T-helper 1 cell treated with Interleukin-12 subunit alpha and Interleukin-12 subunit beta and Interleukin-4 antibody, amounts not matched to agents 30 ng/mL and 1 ng/mL, for 36 hours (primary cell): Measurements from ENCODE around the gene TNFRSF11A. TPM values are rescaled to one million over a fixed set of nuclear protein-coding genes. Genes with fewer than 3 reads are reported as not detected.

ENCODE experiments used
- intact Hi-C: fragments of 100-400 bp; cut with micrococcal nuclease; formaldehyde crosslinking; loops from one replicate; pipeline ENCODE4 v1.15.1; 2024
- total RNA-seq: library from RNA; stranded (reverse); gene quantifications from 2 replicates; pipeline ENCODE4 v1.2.3, GENCODE V29; 2022

TNFRSF11A gene
- total RNA-seq, 1 donor from 2014 or later: 25.8 TPM

DNA sequence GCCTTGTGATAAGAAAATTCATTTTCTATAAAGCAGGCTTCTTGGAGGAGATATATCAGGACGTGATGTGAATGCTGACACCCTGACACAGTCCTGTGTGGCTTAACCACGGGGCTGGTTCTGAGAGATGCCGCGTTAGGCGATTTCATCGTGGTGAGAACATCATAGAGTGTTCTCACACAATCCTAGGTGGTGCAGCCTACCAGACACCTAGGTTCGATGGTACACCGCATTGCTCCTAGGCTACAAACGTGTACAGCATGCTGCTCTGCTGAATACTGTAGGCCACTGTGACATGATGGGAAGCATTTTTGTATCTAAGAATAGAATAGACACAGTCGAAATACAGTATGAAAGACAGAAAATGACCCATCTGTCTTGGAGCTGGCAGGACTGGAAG is 82.5 kb downstream of the TNFRSF11A start:
- intact Hi-C loops: no loop called here

DNA sequence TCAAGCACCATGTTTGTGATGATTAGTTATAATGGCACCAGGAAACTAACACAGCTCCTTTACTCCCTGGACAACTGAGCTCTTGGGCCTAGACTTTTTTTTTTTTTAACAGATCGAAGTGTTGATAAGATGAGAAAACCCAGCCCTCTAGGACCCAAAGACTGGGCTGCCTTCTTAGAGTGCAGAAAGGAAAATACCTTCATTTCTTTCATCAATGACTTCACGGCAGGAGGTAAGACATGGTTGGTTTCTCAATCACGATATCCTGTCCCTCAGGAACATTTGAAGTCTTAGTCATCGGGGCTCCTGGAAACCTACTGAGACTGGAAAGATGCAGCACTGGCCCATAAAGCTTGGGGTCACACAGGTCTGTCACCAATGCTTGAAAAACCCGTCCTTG is 84.7 kb downstream of the TNFRSF11A start:
- intact Hi-C loops: no loop called here

DNA sequence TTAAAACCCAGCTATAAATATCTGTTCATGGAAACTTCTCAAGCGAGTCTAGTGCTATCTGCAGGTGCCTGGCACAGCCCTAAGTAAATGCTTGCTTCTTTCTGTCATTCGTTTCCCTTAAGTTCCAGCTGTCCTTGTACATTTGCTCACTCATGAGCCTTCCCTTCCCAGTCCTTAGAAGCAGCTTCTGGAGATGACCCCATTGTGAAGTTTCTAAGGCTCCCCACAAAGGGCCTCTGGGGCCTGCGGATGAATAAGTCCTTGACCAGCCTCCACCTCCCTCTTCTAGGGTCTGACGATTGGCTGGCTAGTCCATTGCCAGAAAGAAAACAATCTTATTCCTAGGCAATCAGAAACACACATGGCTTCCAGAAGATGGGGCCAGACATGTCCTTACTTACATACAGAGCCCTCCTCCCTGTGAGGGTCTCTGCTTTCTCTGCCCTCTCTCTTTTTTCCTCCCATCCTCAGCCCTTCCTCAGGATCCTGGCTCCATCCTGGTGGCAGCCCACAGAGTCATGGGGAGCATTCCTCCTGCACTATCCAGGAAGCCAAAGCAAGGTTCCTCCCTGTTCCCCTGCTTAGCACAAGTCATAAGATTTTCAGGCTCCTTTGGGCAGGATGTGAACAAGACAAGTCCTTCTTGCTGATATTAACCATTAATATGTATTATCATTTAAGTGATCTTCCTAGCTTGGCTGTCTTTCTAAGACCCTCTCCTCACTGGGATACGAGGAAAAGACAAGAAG is 87.3 kb downstream of the TNFRSF11A start:
- intact Hi-C loops: no loop called here

DNA sequence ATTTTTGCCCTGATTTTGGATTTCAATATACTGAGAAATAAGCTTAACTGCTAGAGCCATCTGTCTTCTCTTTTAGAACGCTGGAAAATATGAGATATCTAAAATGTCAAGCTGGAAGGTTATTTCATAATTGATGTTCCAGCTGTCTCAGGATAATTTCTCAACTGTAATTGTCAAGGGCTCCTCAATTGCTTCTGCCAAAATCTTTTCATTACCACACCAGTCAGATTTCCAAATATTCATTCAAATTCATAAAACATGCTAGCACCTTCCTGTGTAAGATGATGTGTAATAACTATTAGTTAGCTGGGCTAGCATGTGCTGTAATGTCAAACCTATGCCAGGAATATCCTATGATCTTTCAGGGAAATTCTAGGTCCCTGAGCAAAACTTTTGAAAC is 88.1 kb downstream of the TNFRSF11A start:
- intact Hi-C loops: no loop called here

DNA sequence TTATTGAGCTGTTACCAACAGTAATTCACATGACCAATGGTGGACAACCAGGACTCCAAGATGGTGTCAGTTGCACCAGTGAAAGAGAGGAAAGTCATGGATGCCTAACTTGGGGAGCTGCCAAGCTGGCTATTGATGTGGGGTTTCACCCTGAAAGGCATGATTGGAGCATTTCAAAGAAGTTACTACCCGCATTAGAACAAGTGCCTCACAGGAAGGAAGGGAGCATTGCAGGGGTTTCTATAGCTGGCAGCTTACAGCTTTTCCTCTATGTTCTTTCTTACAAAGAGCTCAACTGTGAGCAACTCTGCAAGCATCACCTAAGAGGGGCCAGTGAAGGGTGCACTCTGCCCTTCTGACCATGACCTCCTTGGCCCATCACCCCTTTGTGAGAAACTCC is 93.1 kb downstream of the TNFRSF11A start:
- intact Hi-C loops: no loop called here

DNA sequence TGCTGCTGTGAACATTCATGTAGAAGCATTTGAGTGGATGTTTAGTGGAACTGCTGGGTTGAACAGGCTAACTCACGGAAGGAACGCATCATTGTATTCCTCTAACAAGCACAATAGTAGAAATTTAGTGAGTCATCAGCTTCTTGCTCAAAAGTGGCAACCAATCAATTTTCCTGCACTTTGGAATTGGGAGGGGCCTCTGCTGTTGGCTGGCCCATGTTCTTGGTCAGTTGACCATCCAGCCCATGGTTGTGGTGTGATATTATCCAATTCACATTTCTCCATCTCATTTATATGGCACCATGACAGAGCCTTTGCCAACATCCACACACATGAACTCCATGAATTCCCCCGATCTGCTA is 95.0 kb downstream of the TNFRSF11A start:
- intact Hi-C loops: loop anchor here (1.0 to 2.0 kb wide), 10 partner anchors 20 to 1002 kb away; partner anchors contain the start of genes PHLPP1, PIGN, RELCH and TNFRSF11A

DNA sequence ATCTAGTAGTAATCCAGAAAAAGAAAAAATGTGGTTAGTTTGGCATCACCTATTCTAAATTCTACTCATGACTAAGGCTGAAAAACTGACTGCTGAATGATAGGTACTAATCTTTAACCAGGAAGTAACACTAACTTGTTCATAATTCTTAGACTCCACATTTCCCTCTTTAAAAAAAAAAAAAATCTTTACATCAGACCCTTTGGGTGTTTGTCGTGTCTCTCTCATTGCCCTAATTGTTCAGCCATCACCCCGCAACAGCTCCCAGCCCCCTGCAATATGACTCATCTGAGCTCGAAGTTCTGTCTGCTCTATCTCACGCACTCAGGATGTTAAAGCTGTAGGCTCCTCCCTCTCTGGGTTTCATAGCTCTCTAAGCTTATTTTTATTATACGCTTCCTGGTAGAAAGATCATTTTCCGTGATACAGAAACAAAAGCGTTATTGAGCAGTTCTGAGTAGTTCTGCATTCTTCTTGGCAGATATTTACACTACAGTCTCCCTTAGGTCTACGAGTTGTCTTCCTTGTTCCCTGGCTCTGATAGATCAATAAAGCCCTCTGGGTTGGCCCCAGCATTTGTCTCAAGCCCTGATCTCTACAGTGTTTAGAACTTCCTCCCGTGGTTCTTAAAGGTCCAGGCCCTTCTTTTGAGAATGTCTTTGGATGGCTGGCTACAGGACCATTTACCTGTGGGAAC is 95.6 kb downstream of the TNFRSF11A start:
- intact Hi-C loops: loop anchor here (1.0 to 2.0 kb wide), 11 partner anchors 20 to 1002 kb away; partner anchors contain the start of genes PHLPP1, PIGN, RELCH and TNFRSF11A

DNA sequence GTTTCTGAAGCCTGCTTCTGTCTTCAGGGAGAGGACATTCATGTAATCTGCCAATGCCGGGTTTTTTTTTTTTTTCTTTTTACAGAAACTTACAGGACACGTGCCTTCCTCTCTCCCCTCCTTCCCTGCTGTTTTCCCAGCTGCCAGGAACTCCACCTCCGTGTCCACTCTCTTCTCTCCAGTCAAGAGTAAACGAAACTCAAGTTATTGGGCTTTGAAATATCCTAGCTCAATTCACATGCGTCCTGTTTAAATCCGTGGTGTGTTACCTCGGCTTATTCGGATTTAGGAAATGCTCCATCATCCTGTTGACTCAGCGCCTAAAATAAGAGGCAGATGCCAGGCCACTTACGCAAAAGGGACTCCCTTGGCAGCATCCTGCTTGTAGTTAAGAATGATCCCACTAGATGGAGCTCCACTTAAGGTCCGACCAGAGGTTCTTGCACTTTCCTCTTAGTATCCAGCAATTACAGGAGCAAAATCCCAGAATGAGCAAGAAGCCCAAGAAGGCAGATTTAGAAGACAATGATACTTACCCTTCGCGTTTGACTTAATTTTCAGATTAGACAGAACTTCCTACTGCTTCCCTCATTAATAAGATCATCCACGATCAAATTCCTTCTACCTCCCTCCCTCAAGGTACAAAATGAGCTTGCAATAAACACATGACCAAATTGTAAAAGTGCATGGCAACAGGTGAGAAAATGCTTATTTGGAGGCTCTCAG is 100.5 kb downstream of the TNFRSF11A start:
- intact Hi-C loops: loop anchor here (1.0 kb wide), 5 partner anchors 97 to 557 kb away; no protein-coding TSS in a partner anchor

DNA sequence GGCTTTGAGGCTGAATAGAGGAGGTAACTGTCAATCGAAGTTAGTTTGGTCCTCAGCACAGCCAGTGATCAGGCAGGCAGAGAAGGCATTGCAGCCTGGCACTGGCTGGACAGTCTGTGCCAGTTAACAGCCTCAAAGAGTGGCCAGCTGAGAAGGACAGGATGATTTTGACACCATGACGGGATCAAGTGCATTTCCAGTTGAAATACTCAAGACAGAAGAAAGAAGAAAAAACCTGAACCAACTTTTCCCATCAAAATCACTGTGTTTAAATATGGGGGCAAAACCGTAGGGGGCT is 101.0 kb downstream of the TNFRSF11A start:
- intact Hi-C loops: no loop called here

DNA sequence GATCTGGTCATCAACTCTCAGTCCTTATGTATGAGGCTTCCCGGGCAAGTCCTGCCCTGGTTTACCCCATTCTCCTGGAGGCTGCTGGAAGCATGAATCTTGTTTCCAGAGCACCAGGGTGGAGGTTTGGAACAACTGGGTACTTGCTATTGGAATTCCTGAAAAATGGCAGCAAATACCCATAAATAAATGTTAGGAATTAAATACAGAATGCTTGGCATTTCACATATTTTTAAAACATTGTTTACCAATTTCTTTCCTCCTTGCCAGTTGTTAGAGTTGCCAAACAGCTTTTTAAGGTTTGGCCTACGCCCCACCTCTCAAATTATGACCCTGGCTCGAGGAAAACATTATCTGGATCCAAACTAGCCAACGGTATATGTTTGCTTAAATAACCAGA is 107.1 kb downstream of the TNFRSF11A start:
- intact Hi-C loops: no loop called here

DNA sequence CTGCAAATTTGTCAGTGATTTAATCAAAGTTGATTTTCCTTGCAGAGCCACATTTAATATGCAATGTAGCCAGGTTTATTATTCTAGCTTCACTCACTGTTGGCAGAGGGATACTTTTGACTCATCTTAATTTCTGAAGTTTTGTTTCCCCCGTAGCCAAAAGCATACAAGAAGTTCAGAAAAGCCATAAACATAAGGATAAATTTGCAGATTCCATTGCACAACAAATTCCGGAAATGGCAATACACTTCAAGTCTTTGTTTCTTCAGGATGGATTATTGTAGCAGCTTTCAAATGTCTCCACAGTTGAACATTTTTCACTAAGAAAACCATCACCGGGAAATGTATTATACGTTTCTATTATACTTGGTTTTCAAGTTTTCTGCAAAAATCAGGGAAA is 109.7 kb downstream of the TNFRSF11A start:
- intact Hi-C loops: no loop called here

DNA sequence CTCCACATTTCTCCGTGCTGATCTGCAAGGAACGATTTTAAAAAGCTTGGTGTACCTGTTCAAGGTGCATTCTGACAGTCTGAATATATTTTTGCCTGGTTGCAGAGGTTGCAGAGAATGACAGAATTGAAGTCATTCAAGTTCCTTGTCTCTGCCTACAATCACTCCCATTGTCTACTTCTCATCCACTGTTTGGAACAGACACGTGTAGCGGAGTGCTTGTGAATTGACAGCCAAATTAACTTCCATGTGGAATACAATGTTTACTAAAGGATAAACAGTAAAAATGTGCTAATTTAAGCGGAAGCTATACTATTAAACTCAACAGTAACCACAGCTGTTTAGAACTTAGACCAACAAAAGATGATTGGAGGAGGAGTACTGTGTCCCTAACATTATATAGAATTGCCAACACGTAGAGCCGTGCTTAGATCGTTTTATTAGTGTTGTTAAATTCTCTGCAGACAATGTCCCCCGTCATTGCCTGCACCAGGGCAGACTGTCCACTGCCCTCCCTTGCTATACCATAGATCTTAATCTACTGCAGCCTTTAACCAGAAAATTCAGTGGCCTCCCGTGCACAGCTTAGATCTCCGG is 110.4 kb downstream of the TNFRSF11A start:
- intact Hi-C loops: no loop called here

DNA sequence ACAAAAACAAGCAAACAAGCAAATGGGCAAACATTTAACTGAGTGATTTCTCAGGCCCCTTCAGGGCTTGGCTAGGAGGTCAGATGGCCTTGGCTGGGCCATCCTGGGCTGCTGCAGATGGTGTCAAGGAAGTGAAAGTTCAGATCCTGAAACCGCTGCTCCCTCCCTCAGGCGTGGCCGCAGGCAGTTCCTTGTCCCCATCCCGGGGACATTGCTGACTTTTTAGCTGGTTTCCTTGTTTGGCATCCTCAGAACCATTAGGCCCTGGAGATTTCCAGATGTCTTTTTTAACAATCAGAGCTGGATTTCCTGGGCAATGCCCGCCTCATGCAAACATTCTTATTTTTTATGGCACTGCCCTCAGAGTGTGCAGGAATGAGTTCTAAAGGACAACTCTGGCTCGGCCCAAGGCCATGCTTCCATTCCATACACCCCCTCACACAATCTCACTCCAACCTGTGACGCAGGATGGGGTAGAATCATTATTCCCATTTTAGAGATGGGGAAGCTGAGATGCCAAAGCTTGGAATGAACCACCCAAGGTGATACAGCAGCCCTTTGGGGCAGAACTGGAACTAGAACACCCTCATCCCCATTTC is 111.6 kb downstream of the TNFRSF11A start:
- intact Hi-C loops: no loop called here

DNA sequence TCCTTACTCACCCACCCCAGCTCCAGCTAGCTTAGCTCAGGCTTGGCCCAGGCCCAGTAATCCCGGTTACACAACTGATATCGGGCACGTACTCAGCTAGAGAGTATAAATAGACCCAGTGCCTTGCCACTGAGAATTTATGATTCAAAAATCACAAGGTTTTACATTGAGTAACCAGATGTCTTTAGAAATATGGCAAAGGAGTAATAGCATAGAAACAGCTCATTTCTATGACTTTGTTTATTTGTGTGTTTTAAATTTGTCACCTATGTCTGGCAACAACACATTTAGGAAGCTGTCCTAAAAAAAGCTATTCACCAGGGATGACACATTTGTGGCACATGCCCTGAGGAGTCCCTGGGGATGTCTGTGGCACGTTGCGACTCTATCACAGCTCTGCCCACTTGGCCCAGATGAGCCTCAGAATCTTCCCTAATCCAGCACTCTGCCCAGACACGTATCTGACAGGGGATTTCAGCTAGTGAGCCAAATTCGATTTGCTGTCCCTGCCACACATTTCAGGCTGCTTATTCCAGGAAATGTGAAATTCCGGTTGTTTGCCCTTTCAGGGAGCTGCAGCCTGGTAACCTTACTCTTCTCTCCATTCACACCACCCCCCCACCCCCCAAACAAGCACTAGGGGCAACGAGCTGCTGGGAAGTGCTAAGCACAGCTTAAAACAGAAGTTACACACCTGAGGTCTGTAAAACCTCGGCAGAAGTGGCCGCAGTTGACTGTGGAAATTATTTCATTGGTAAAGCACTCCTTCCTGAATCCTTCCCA is 112.3 kb downstream of the TNFRSF11A start:
- intact Hi-C loops: no loop called here

DNA sequence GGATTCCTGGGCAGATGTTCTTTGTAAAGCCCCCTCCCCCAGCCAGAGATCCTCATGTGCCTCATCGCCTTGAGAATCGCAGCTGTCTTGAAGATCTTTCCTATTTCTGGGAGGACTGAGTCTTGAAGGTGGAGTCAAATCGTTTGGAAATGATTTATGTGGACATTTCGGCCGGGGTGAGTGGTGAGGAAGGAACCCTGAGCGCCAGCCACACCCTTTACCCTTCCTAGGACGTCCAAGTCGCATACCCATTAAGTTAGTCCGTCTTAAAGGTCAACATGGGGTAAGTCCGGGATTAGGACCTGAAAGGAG is 112.9 kb downstream of the TNFRSF11A start:
- intact Hi-C loops: no loop called here

DNA sequence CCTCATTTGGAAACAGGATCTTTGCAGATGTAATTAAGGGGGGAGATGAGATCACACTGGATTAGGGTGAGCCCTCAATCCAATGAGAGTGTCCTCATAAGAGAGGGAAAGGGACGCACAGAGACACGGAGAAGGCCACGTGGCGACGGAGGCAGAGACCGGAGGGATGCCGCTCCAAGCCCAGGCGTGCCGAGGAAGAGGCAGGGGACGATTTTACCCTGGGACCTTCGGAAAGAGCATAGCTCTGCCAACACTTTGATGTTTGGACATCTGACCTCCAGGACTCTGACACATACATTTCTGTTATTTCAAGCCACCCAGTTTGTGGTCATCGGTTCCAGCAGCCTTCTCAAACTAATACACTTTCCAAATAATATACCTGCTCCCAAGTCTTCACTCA is 113.3 kb downstream of the TNFRSF11A start:
- intact Hi-C loops: no loop called here

DNA sequence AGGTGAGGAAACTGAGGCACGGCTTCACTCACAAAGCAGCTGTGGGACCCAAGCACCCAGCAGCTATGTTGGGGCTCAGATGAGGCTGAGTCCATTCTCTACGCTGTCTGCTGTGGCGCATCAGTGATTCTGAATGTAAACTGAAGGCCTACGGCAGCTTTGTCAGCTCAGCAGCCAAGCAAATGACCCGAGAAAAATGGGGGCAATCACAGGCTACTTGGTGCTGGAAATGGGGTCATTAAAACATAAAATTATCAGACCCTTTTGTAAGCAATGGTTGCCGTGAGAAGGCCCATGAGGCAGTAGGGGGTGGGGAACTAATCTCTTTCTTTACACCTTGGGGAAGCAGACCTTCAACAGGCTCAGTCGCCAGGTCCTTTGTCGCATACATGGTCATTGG is 113.8 kb downstream of the TNFRSF11A start:
- intact Hi-C loops: no loop called here
